GM10847 (cell line): ENCODE measurements around the gene TMEM202.

Source experiments
- POLR2A ChIP-seq: IDR thresholded peaks from 2 replicates; pipeline ENCODE4 v1.6.1; 2011; ENCODE audit not compliant: insufficient read length; ENCODE audit errors: extremely low read depth

Gene TMEM202, protein sequence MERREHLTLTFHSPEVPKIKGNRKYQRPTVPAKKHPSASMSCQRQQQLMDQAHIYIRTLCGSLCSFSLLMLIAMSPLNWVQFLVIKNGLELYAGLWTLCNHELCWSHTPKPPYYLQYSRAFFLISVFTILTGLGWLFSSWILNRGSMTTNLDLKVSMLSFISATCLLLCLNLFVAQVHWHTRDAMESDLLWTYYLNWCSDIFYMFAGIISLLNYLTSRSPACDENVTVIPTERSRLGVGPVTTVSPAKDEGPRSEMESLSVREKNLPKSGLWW

DNA sequence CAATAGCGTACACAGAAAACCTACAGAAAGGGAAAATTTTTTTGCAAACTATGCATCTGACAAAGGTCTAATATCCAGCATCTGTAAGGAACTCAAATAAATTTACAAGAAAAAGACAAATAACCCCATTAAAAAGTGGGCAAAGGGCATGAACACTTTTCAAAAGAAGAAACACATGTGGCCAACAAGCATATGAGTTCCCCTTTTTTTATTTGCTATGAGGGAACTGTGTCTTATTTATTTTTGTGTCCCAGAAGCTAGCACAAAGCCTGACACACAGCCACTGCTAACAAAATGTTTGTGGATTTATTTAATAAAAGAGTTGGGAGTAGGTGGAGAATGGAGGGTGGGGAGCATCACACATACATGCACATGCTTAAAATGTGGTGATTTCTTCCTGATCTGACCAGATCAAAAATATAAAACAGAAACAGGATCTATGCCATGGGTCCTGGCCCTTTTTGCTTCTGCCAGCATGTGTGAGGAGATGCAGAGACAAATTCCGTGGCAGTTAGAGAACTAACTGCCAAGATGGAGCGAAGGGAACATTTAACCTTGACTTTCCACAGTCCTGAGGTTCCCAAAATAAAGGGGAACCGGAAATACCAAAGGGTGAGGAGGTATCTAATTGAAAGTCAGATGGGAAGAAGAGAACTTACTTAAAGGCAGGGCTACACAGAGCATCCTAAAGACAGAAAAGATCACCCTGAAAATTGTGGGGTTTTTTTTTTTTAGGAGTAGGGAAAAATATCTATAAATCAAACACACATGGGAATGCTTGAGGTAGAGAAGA, at the start of gene TMEM202:
TMEM202 (plus strand) TSS at position 510 of the 793 bp plus-strand sequence; CDS start at position 532, 22 bp downstream.
- TF ChIP-seq POLR2A = no peak

DNA sequence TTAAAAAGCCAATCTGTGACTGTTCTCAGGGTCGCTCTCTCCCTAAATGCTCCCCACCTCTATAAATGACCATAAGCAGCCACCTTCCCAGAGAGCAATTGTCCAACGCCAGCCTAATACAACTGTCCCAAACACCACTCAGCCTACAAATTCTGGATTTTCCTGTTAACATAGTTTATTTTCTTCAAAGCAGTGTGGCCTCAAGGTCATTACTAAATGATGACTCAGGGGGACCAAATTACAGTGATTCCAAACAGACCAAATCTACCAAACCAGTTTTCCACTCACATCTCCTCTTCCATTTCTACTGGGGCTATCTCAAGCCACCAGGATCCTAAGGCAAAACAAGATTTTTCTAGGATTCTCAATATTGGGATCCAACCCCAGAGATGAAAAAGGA, 44.8 kb upstream of the TMEM202 start:
- no peak for TF ChIP-seq POLR2A

DNA sequence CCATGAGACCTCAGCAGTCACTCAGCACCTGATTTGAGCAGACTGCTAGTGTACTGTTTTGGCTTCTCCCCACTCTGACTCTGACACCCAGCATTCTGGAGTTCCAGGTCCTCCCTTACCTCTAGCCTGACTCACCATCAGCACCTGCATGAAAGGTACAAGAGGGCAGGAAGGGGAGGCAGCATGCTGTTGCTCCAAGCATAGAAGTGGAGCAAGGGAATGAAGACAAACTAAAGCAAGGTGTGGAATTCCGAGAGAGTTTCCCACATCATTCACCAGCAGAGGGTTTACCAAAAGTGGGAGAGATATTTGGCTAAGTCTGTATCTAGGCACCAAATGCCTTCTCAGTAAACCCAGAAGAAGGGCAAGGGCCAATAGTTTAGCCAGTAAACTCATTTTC, 43.6 kb upstream of the TMEM202 start:
- TF ChIP-seq POLR2A = no peak

DNA sequence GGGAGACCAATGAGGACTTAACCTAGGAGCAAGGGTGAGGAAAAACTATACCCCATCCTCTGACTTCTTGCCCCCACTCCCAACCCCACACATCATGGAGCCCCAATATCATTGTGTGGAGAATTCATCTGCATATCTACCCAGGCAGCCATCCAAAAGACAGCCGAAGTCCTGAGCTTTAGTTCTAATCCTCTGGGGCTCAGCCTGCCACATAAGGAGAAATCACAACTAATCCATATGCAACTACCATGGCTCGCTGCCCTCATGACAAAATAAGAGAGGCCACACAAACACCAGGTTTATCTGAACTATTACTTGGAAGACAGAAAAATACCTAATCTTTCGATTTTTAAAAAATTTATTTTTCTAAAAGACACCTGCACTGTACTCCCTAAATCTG, 40.0 kb upstream of the TMEM202 start:
- TF ChIP-seq POLR2A = no peak

DNA sequence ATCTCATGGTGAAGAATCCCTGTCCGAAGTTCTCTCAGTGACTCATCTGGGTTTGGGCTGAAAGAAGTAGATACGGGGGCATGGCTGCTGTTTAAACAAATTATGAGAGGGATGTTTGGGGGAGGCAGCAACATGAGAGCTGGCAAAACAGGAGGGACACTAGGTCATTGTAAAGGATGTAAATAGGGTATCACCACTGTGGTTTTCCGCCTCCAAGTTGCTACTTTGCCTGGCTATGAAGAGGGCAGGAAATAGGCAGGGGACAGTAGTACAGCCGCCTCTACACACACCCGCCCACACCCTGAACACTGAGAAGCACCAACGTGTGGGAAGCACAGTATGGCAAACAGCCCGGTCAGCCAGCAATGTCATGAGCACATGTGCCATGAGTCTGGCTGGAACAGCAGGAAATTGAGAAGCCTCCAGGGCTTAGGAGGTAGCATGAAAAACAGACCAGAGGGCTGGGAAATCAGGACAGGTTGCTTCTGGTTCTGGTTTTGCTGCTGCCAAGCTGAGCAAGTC, 39.4 kb upstream of the TMEM202 start:
- TF ChIP-seq POLR2A = no peak

DNA sequence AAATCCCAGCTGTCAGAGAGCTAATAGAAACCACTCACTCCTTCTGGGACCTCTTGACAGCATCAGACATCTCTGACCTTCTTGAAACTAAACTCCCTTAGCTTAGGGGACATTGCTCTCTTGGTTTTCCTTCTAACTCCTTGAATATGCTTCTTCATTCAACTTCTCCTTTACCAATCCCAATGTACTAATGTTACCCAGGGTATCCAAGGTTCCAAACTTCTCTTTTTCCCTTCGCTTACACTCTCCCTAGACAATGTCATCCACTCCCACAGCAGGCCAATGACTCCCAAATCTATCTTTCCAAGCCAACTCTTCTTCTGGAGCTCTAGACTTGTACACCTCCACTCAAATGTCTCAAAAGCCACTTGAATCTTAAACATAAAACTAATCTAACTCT, 36.9 kb upstream of the TMEM202 start:
- TF ChIP-seq POLR2A = no peak

DNA sequence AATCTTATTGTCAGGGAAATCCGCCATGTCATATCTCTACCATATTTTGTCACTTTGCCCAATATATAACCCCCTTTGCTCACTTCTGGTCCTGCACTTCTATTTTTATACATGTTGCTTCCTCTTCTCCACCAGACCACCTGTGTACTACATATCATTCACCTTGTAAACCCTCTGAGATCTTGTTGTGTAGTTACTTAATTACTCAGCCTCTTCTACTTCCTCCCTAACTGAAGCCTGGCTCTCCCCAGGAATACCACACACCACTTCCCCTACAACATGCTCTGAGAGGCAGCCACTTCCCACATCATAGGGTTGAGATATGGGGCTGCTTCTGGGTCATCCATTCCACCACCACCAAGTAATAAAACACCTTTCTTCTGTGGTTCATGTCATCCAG, 32.3 kb upstream of the TMEM202 start:
- TF ChIP-seq POLR2A = no peak

DNA sequence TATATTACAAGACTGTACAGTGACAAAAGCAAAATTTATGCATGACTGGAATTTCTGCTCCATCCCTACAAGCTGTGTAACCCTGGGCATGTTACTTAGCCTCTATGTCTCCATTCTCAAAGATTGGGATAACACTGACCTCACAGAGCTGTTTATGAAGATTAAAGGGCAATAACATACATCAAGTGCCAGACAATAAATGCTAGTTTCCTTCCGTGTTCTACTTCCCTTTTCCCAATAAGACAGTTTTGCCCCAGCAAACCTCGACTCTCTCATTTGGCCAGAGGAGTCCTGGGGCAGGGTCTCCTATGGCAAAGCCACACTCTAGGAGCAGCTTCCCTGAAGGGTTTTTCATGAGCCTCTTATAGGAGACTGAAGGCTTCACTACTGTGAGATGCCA, 29.8 kb upstream of the TMEM202 start:
- TF ChIP-seq POLR2A = no peak

DNA sequence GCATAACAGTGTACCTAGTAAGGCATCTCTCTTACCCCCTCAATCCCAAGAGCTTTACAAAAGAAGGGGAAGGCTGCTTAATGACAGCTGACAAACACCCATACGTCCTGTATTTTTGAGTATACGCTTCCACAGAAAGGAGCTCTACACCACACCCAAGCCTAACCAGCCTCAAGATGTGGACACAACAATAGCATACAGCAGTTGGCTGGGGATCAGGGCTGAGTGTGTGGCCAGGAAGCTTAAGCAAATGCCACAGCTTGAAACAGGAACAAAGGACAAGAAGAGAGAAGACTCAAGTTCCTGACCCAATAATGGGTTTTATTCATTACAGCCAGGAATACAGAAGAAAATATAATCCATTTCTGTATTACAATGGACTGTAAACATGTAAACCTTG, 29.2 kb upstream of the TMEM202 start:
- TF ChIP-seq POLR2A = no peak

DNA sequence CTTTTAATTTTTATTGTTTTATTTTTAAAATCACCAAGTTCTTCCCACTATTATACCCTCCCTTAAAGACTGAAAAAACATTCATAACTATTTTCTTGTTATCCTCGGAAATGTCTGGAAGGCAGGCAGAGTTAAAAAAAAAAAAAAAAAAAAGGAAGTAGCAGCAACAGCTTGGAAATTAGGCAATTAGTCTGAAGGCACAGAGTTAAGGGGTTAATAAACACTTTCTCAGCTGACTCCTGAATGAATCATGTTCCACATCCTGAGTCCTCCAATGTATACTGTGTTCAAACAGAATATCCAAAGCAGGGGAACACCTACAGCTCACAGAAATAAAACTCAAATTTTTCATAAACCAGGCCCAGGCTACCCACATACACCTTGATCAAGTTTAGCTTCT, 28.1 kb upstream of the TMEM202 start:
- TF ChIP-seq POLR2A = no peak

DNA sequence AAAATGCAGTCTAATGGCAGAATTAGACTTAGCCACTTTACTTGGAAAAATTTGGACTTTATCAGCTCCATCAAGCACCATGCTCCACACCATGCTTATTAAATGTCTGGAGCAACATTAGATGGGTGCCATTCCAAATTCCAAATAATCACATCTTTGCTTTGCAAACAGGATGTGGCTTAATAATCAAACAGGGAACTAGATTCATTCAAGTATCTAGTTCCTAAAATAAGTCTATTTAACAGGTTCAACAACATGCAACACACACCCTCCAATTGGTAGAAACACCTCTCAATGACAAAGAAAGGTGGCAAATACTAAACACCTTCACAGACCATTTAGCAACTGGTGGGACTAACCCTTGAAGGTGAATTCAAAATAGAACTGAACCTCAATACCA, 25.7 kb upstream of the TMEM202 start:
- TF ChIP-seq POLR2A = no peak

DNA sequence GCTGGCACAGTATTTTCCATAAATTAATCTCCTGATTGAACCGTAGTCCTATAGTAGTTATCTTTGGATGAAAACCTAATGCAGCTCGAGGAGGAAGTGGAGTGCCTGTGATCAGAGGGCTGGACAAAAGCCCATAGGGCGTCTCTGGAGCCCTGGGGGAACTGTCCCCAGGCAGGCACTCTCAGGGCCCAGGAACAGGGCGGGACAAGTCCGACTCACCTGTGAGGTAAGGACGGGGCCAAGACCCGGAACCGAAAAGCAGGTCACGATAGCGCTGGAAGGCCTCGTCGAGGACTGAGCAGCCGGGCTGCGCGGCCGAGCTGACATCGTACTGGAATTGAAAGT, 22.6 kb upstream of the TMEM202 start:
- TF ChIP-seq POLR2A = no peak

DNA sequence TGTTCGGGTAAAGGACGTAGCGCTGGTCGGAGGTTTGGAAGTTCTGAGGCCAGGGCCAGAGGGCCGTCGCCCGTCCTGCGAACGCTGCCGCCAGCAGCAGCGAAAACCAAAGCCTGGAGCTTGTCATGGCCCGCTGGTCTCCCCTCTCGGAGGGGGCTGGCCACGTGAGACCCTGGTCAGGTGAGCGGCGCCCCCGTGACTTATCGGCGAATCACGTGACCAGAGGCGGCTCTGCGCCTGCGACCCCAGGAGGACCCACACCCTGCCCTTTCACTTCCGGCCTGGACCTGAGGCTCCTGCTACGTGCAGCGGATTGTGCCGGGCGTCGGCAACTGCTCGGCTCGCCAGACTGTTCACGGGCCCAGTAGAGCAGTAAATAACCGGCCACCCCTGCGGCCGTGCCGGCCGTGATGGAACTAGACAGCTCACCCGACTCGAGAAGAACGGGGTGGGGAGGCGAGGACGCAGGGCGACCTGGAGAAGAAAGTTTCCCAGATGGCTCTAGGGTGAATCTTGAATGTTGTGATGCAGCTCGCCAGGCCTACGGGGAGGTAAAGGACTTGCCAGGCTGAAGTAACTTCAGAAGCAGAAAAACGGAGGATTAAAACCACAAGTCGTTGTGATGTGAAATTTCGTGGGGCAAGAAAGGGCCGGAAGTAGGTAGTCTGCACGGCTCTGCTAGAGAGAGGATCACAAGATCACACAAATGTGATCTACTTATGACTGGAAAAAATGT, 22.1 kb upstream of the TMEM202 start, which contains the start of gene HEXA:
HEXA (minus strand) TSS at position 169 of the 736 bp plus-strand sequence; CDS start at position 127, 42 bp downstream.
- peak; percentile 82 for TF ChIP-seq POLR2A

DNA sequence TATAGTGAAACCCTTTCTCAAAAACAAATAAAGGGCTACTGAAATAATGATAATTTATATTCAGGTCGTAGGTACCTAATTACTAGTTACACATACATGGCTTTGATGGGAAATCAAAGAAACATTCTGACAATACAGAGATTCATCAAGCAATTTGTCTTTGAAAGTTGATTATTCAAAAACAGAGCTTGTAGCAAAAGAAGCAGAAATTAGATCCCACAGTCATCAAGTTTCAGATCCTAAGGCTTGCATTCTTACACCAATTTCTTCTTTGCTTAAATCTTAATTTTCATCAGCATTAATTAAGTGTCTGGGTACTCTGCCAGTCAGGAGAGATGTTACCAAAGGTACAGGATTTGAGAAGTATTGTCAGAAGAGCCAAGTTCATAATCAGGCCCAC, 20.8 kb upstream of the TMEM202 start:
- TF ChIP-seq POLR2A = no peak

DNA sequence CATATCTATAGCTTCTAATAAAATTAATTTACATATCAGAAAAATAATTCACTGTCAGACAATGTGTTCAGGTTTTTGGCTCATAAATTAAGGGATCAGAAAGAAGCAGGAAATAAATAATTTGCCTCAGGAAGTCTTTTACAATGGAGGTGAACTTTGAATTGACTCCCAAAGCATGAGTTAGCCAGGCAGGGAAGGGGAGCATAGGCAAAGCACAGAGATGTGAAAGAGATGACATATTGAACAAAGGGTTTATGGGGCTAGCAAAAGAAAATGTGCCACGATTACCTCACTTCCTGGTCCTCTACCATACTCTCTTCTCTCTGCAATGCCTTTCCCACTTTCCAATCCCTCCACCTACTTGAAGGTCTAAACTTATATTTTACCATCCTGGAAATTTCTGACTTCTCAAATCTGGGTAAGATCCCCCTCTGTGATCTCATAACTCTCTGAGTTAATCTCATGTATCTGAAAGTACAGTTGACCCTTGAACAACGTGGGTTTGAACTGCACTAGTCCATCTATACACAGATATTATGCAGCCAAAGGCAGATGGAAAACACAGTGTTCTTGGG, 18.2 kb upstream of the TMEM202 start:
- TF ChIP-seq POLR2A = no peak

DNA sequence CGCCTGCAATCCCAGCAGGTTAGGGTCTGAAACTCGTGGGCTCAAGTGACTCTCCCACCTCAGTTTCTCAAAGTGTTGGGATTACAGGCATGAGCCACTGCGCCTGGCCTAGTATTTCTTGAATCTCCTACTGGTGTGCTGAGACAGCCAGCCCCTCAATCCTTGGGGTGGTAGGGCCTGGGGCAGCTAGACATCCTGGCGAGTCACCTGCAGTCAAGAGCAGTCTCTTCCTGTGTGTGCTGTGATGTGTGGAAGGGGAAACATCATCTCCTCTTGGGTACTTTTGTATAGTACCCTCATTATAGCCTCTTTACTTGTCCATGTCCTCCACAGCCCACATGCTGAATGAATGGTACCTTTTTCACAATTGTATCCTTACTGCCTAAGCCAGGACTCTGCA, 17.4 kb upstream of the TMEM202 start:
- TF ChIP-seq POLR2A = no peak

DNA sequence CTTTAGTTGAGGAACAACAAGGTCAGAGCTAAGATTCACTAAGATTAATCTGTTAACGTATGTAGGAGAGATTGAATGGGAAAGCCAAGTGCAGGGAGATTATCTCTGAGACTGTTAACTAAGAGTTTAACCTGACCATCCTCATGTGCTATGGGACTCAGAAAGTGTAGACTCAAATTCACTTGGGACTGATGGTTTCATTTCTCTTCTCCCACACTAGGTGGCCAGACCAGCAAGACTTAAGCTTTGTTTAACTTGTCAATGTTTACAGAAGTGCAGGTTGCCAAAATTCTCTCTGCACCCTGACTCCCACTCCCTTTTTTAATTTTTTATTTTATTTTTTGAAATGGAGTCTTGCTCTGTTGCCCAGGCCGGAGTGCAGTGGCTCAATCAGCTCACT, 16.0 kb upstream of the TMEM202 start:
- TF ChIP-seq POLR2A = no peak
